Measurements from ENCODE around the gene NEK3. TPM values are rescaled to one million over a fixed set of nuclear protein-coding genes. Genes with fewer than 3 reads are reported as not detected.
A peak's percentile ranks its signal among the peaks of the same experiment; 100 is the strongest.
"Not testable (repeated sequence)": the region's sequence is repeated elsewhere in the genome, so short reads cannot be mapped to it uniquely, and the experiment has no call there.

Gene NEK3
- total RNA-seq, 4 donors from 2014 or later, result 16.1 to 95.0 (median 21.9) TPM

DNA sequence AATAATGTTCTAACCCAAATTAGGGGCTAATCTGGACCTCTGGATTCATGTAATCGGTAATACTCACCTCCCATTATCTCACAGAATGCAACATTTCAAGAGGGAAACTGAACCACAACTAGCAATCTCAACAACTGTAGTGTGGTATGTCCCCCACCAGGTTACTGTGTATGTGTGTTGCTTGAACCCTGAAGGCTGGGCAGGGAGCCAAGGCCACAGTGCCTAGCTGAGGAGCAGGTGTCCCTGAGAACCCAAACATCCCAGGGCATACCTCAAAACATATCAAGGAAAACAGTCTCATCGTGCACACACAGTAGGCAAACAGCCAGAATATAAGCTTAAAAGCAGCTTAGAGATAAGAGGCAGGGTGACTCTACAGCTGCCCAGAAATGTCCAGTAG, 20.5 kb upstream of the NEK3 start:
- no peak for TF ChIP-seq POLR2A (IDR thresholded peaks at IDR 0.05)
- TF ChIP-seq, protein P1, sequence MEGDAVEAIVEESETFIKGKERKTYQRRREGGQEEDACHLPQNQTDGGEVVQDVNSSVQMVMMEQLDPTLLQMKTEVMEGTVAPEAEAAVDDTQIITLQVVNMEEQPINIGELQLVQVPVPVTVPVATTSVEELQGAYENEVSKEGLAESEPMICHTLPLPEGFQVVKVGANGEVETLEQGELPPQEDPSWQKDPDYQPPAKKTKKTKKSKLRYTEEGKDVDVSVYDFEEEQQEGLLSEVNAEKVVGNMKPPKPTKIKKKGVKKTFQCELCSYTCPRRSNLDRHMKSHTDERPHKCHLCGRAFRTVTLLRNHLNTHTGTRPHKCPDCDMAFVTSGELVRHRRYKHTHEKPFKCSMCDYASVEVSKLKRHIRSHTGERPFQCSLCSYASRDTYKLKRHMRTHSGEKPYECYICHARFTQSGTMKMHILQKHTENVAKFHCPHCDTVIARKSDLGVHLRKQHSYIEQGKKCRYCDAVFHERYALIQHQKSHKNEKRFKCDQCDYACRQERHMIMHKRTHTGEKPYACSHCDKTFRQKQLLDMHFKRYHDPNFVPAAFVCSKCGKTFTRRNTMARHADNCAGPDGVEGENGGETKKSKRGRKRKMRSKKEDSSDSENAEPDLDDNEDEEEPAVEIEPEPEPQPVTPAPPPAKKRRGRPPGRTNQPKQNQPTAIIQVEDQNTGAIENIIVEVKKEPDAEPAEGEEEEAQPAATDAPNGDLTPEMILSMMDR (IDR thresholded peaks at IDR 0.05), result no peak
- H3K36me3 ChIP-seq, result no peaks in the 10 kb centered on the region
- H3K9me3 ChIP-seq, result no peaks in the 10 kb centered on the region
- H3K4me1 ChIP-seq, result no peaks in the 10 kb centered on the region
- no peak overlapping the region for H3K27ac ChIP-seq
- H3K27me3 ChIP-seq, result no peaks in the 10 kb centered on the region
- intact Hi-C loops (cut with DNase I; ENCODE audit: low total_unique reads), result no loop called here
- DNase-seq, result no peak
- H3K4me3 ChIP-seq, result no peak overlapping the region

DNA sequence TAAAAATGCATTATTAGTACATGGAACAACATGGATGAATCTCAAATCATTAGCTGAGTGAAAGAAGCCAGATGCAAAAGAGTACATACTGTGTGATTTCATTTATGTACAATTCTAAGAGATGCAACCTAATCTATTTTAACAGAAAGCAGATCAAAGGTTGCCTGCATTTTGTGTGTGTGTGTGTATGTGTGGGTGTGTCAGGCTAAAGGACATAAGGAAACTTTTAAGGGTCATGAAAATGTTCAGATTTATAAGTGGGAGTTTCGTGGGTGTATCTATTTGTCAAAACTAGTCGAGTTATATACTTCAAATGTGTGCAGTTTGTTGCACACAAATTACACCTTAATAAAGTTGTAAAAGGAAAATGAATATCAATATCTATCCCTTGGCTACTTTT, 17.9 kb upstream of the NEK3 start:
- Histone ChIP-seq H3K4me3 (no peak overlapping the region), H3K36me3 (no peaks in the 10 kb centered on the region), H3K27ac (no peak overlapping the region), H3K27me3 (no peaks in the 10 kb centered on the region), H3K4me1 (no peaks in the 10 kb centered on the region), H3K9me3 (no peaks in the 10 kb centered on the region)
- no peak for DNase-seq
- TF ChIP-seq, protein P1 (IDR thresholded peaks at IDR 0.05), result no peak
- TF ChIP-seq POLR2A (IDR thresholded peaks at IDR 0.05), result no peak
- intact Hi-C loops (cut with DNase I; ENCODE audit: low total_unique reads), result no loop called here

- intact Hi-C loops (cut with DNase I; ENCODE audit: low total_unique reads); H3K36me3 ChIP-seq; DNase-seq; H3K9me3 ChIP-seq; H3K27ac ChIP-seq; H3K4me3 ChIP-seq; H3K4me1 ChIP-seq; H3K27me3 ChIP-seq: not testable (repeated sequence)
Observed at GRCh38 chr13:52173970-52174369, 14.6 kb upstream of the NEK3 start.

DNA sequence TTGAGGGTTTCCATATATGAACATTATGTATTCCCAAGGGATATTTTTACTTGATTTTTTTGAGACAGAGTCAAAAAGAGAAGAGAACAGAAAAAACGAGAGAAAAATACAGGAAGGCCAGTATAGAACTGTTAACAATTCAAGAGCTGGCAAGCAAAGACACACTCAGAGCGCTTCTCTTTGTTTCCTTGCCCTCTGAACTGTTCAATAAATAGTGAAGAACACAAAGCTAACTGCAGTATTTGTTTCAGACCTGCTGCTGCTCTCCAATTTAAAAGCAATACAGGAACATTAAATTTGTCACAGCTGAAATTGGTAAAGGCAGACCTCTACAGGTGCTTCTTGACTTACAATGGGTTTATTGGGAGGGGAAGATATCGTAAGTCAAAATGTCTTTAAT, 14.0 kb upstream of the NEK3 start:
- no peak for DNase-seq
- H3K36me3 ChIP-seq, result no peaks in the 10 kb centered on the region
- H3K9me3 ChIP-seq, result no peaks in the 10 kb centered on the region
- intact Hi-C loops (cut with DNase I; ENCODE audit: low total_unique reads), result no loop called here
- no peak overlapping the region for H3K27ac ChIP-seq
- no peak for TF ChIP-seq POLR2A (IDR thresholded peaks at IDR 0.05)
- TF ChIP-seq, protein P1 (IDR thresholded peaks at IDR 0.05), result no peak
- no peak overlapping the region for H3K4me3 ChIP-seq
- no peaks in the 10 kb centered on the region for H3K27me3 ChIP-seq
- no peaks in the 10 kb centered on the region for H3K4me1 ChIP-seq

DNA sequence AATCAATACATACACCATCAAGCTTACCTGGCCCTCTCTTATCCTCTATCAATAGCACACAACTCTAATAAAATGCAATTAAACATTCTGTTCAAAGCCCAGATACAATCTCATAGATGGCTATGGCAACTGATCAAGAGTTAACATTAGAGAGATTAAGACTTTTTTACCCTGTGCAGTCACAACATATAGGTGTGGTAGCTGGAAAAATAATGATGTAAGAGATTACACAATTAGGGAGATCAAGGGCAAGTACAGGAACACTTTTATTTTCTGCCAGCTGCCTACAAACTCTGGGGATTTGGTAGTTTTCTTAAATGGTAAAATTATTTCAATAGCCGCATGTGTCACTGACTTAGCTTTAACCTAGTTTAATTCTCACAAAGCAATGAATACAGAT, 12.3 kb upstream of the NEK3 start:
- H3K9me3 ChIP-seq; intact Hi-C loops (cut with DNase I; ENCODE audit: low total_unique reads); H3K4me1 ChIP-seq; DNase-seq; H3K36me3 ChIP-seq; H3K27me3 ChIP-seq; H3K4me3 ChIP-seq: not testable (repeated sequence)
- peak overlapping the region in 1 of 2 donors; percentile 6 for H3K27ac ChIP-seq

DNA sequence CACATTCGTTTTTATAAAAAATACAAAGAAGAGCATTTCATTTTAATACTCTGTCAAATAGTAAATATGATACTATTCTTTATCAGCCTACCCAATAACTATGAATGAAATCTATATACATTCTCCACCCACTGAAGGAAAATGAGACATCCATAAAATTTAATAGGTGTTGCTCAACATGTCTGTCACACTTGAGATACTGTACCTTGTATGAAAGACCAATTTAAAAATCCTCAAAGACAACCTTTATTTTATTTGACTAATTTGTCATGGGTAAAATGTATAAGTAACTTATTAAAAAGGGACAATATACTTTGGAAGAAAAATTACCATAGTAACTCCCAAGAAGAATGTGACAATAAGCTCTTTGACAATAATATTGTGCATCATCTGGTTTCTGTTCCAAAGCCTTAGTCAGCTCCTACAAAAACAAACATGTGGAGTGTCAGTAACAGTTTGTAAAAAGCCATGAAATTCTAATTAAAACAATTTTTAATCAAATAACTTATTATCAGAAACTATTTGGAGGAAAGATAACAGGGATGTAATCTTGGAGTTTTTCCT, 11.5 kb upstream of the NEK3 start:
- H3K4me1 ChIP-seq; H3K36me3 ChIP-seq; intact Hi-C loops (cut with DNase I; ENCODE audit: low total_unique reads); H3K27ac ChIP-seq; H3K9me3 ChIP-seq; DNase-seq; H3K27me3 ChIP-seq; H3K4me3 ChIP-seq: not testable (repeated sequence)

GRCh38 chr13:52169839-52170238, 10.4 kb upstream of the NEK3 start:
- no peaks in the 10 kb centered on the region for H3K27me3 ChIP-seq
- H3K36me3 ChIP-seq, result no peaks in the 10 kb centered on the region
- H3K9me3 ChIP-seq, result no peaks in the 10 kb centered on the region
- intact Hi-C loops (cut with DNase I; ENCODE audit: low total_unique reads), result no loop called here
- H3K4me3 ChIP-seq, result no peak overlapping the region
- no peak overlapping the region for H3K27ac ChIP-seq
- DNase-seq, result no peak
- H3K4me1 ChIP-seq, result no peaks in the 10 kb centered on the region
- TF ChIP-seq POLR2A (IDR thresholded peaks at IDR 0.05), result no peak
- TF ChIP-seq, protein P1 (IDR thresholded peaks at IDR 0.05), result no peak

Data from uterus (tissue), 4 donors.